T-helper 2 cell treated with Interferon-gamma antibody and Interleukin-4, amounts not matched to agents 100 ng/mL and 5 ng/mL, for 36 hours (primary cell): ENCODE results near the gene AHNAK. TPM values are rescaled to one million over a fixed set of nuclear protein-coding genes. Genes with fewer than 3 reads are reported as not detected.

Experiments
- intact Hi-C: fragments of 100-400 bp; cut with micrococcal nuclease; formaldehyde crosslinking; loops from one replicate; pipeline ENCODE4 v1.15.1; 2023
- total RNA-seq: library from RNA; stranded (reverse); gene quantifications from 2 replicates; pipeline ENCODE4 v1.2.3, GENCODE V29; 2022

Gene AHNAK
- total RNA-seq, 1 donor from 2014 or later: 288 TPM

DNA sequence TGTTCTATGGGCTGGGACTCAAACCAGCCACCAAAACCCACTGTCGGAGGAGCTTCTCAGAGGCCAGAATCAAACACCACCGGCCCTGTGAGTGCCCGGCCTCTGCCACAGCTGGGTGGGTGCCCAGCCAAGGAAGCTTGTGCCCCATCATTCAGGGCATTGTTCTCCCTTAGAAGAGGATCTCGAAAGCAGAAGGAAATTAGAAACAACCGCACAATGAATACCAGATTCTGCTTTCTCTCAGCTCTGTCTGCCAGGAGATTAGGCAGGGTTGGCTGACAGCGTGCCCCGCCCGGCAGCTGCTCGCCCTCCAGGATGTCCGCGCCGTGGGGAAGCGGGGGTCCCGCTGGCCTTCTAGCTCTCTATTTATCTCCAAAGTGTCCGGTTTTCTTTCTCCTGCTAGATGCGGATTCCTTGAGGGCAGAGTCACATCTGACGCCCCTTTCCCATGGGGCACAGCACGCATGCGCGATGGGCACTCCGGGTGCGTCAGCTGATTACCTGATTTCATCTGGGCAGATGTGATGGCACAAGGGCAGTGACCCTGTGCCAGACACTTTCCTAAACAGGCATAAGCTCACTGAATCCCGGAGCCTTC is 102.3 kb downstream of the AHNAK start:
- intact Hi-C loops: no loop called here

DNA sequence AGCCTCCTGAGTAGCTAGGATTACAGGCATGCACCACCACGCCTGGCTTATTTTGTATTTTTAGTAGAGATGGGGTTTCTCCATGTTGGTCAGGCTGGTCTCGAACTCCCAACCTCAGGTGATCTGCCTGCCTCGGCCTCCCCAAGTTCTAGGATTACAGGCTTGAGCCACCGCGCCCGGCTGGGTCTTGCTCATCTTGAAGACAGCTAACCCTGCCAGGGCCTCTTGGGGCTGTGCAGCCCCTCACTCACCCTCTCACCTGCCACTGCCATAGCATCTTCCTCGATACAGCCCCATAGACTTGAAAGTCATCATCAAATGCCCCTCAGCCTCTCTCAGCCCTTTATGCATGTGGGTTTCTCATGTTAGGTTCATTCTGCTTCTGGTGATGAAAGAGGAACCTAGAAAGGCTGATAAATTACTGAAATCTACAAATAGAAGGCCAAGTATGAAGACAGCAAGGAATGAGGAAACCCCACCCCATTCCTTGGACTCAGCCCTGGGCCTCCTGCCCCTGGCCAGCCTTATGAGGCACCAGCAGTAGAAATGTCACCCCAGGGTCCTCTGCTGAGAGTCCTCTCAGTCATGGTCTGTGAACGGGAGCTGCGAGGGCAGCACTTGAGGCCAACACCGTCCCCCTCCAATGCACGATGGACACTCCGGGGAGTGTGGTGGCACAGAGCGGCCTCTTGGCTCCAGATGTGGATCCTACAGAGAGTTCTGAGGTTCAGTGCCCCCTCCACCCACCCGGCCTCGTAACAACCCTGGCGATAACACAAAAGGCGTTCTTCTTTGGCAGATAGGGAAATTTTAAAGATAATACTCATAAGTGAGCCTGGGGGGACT is 103.0 kb downstream of the AHNAK start:
- intact Hi-C loops: no loop called here

DNA sequence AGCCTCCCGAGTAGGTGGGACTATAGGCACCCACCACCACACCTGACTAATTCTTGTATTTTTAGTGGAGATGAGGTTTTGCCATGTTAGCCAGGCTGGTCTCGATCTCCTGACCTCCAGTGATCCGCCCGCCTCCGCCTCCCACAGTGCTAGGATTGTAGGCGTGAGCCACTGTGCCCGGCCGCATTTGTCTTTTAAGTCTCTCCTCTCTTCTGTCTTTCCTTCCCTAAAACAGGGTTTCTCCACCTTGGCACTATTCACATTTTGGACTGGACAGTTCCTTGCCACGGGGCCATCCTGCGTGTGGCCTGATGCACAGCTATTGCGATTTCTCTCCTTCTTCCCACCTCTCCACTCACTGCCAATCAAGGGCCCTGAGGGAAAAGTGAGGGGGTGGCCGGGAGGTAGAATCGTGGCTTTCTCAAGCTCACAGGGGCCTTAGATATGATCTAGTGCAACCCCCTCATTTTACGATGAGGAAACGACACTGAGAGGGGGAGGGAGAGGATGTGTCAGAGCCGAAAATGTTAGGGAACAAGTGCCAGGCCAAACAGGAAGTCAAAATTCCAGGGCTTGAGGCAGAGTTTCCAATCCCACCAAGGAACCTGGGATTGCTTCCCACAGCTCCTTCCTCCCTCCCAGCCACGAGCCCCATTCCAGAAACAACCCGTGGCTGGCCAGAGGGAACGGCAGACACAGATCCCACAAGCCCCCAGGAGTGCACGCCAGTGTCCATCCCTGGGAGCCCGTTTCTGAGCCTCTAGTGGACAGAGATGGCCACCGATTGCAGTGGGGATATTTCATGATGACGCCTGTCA is 106.6 kb downstream of the AHNAK start:
- intact Hi-C loops: no loop called here

DNA sequence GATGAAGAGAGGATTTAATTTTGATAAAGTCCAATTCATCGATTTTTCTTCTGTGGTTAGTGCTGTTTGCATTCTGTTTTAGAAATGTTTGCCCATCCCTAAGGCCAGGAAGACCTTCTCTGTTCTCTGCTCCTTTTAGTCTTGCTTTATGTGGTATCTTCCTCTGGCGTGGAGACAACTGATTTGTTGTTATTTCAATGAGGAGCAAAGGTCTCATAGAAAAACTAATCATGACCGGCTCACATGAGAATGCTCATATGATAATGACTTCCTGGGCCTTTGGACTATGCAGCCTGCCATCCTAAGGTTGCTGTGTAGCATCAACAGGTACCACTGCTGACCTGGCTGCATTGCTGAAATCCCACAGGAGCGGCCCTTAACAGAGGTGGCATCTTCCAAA is 108.0 kb downstream of the AHNAK start:
- intact Hi-C loops: no loop called here

DNA sequence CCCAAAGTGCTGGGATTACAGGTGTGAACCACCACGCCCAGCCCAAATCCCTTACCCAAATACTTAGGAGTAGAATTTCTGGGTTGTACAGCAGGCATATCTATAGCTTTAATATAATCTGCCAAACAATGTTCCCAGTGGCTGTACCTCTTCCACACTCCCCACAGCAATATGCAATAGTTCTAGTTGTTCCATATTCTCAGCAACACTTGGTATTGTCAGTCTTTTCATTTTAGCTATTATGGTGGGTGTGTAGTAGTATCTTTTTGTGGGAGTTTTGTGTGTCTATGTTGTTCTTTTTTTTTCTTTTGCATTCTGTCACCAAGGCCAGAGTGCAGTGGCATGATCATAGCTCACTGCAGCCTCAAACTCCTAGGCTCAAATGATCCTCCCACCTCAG is 109.0 kb downstream of the AHNAK start:
- intact Hi-C loops: no loop called here

DNA sequence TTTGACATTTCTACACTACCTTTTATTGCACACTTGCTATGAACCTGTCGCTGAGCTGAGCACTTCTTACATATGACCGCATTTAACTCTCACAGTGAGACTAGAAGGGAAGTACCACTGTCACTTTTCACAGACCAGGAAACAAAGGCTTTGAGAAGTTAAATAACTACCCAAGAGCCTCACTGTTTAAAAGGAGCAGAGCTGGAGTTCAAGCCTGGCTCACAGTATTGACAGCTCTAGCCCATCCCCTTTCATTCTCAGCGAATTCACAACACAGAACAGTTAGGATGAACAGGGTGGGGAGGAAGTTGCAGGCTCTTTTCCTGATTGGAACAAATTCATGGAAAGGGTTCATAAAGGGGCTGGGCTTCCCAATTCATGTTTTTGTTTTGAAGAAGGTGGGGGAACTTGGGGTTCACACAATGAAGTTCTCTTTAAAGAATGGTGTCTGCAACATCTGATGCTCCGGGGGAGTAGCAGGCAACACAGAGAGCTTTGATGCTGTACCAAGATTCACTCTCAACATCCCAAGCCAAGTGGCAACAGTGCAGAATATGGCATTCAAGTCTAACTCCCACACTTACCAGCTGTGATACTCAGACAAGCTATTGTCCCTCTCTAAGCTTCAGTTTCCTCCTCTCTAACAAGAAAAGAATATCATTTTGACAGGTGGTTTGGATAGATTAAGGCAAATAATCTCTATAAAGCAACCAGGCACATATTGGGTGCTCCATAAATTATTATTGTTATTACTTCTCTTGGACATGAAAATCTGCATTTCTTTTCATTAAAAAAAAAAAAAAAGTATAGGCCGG is 110.6 kb downstream of the AHNAK start:
- intact Hi-C loops: no loop called here

DNA sequence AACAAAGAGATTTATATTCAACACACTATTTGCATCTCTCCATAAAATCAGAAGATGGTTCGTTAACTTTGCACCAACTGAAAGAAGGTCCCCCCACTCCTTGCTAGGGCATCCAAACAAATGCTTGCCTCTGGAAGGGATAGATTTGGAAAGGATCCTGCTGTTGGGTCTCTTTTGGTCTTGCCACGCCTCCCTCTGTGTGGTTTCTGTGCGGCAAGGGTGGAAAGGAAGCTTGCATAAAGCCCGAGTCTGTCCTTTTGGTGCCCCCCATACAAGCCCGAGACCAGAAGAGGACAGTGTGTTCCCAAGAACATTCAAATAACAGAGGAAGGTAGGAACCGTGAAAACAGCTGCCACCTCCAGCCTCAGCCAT is 112.7 kb downstream of the AHNAK start:
- intact Hi-C loops: no loop called here

DNA sequence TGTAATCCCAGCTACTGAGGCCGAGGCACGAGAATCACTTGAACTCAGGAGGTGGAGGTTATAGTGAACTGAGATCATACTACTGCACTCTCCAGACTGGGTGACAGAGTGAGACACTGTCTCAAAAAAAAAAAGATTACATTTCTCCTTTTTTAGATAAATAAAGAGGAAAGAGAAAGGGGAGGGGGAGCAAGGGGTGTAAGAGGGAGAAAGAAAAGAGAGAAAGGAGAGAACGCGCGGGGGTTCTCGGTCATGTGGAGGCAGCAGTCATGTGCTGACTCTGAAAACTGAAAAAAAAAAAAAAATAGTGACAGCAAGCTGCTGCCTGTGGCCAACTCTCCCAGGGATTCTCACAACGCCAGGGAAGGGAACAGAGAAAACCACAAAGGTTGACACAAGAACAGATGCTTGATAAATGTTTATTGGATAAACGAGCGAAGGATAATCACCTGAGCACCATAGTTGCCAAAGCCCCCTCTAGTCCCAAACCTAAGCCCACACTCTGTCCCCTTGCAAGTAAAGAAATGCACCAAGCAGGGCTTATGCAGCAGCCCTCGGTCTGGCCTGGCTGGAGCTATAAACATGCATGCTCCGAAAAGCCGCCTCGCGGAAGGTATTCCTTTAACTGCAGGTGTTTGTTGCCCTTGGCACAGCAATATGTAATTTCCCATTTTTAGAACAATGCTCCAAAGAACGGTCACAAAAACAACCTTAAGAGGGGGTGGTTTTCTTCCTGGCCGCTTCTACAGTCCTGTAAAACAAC is 113.3 kb downstream of the AHNAK start:
- intact Hi-C loops: no loop called here

DNA sequence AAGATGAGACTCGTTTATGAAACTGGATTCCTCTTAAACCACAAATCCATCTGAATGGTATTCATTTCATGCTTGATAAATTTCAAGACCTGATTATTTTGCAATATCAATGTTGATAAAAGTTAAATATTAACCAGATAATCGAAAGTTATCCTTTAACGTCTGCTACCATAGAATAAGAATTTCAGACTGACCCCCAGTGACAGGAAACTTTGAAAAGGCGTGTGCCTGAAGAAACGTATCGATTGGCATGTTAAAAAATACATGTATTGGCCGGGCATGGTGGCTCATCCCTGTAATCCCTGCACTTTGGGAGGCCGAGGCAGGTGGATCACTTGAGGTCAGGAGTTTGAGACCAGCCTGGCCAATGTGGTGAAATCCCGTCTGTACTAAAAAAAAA is 113.9 kb downstream of the AHNAK start:
- intact Hi-C loops: no loop called here

DNA sequence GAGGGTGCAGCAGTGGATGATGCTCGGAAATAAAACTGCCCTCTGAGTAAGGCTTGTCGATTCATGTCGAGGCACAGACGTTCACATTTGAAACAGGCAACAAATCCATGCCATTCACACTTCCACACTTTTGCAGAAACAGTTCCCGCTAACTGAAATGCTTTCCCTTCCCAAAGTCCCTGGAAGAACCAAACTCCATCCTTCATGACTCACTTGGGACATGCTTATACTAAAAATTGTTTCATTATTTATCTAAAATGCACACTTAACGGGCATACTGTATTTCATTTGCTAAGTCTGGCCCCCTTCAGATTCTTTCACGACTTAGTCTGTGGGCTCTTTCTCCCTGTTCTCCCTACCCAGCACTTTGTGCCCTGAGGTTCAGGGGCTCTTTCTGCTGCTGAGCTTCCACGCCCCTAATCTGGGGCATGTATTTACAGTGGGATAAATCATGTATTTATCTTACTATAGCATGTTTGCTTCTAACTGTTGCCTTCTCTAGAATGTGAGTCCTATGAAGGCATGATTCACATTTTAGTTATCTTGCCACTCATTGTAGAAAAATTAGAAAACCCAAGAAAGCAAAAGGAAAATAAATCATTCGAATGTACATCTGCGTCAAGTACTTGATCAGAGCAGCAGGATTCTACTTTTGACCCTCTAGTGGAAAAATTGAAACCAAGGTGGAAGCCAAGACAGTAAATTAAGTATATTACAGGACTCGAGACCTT is 115.3 kb downstream of the AHNAK start:
- intact Hi-C loops: no loop called here

DNA sequence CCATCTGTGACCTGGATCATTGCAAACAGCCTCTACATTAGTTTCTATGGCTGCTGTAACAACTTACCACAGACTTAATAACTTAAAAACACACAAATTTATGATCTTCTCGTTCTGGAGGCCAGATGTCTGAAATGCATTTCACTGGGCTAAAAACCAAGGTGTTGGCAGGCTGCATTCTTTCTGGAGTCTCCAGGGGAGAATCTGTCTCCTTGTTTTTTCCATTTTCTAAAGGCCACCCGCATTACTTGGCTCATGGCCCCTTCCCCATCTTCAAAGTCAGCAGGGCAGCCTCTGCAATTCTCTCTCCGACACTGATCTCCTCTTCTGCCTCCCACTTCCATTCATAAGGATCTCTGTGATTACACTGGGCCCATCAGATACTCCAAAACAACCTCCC is 116.2 kb downstream of the AHNAK start:
- intact Hi-C loops: no loop called here

DNA sequence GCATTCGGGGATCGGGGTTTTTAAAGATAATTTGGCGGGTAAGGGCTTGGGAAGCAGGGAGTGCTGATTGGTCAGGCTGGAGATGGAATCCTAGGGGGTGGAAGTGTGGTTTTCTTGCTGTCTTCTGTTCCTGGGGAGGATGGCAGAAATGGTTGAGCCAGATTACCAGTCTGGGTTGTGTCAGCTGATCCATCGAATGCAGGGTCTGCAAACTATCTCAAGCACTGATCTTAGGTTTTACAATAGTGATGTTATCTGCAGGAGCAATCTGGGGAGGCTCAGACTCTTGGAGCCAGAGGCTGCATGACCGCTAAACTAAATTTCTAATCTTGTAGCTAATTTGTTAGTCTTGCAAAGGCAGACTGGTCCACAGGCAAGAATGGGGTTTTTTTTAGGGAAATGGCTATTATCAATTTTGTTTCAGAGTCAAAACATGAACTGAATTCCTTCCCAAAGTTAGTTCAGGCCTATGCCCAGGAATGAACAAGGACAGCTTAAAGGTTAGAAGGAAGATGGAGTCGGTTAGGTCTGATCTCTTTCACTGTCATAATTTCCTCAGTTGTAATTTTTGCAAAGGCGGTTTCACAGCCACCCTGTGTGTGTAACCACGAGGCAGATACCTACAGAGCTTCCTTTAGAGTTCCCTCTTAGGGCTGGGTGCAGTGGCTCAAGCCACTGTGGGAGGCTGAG is 117.6 kb downstream of the AHNAK start:
- intact Hi-C loops: loop anchor here (10.0 kb wide), 2 partner anchors 56 to 246 kb away; partner anchors contain the start of genes LBHD1, UBXN1 and UQCC3

DNA sequence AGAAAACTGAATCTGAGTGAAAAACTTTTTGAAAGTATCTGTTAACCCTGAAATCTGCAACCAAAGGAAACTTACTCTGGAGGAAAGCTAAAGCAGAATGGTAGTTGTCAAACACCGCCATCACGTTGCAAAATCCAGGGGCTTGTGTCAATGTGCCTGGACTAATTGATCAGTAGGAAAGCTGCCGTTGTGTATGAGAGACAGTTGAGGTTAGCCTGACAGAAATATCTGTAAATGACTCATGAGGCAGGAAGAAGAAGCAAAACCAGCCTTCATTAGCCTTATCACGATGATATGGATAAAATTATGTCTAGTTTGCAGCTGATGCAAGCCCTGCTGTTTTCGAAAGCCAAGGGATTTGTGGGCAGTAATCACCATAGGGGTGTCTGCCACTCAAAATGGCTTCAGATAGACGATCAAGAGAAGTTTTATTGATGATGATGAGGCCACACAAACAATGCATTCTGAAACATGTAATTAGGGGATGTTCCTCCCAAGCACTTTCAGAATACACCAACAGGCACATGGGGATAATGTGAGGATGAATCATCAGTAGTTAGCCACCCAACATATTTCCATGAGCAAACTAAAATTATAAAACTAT is 118.9 kb downstream of the AHNAK start:
- intact Hi-C loops: loop anchor here (1.0 to 10.0 kb wide), 3 partner anchors 57 to 247 kb away; partner anchors contain the start of genes LBHD1, UBXN1 and UQCC3

DNA sequence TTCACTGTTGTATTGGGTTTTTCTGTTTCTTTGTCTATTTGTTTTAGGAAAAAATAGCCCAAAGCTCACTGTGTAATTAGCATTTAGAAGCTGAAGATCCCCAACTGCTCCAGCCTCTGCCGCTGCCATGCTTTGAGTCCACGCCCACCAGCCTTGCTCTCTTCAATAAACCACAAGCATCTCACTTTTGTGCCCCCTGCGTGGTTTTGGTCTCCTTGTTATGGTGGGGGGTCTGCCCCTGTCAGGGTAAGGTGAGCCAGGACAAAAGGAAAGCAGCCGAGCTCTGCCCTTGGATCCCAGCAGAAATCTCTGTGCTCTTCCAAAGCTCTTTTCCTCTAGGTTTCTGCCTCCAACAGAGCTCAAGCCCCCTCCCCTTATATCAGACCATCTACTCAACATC is 123.6 kb downstream of the AHNAK start:
- intact Hi-C loops: loop anchor here (10.0 kb wide), 2 partner anchors 62 to 252 kb away; partner anchors contain the start of genes LBHD1, UBXN1 and UQCC3

DNA sequence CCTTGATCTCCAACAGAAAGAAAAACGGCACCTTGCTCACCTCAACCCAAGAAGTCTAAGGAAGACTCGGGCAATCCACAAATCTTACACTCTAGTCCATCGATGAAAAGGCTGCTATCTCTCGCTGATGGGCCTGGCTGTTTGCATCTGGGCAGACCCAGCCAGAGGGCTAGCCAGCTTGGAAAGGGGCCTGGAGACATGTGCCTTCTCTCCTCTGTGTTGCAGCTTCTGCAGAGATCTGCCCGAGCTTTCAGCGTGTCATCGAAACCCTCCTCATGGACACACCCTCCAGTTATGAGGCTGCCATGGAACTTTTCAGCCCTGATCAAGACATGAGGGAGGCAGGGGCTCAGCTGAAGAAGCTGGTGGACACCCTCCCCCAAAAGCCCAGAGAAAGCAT is 124.6 kb downstream of the AHNAK start:
- intact Hi-C loops: loop anchor here (10.0 kb wide), 2 partner anchors 63 to 253 kb away; partner anchors contain the start of genes LBHD1, UBXN1 and UQCC3

DNA sequence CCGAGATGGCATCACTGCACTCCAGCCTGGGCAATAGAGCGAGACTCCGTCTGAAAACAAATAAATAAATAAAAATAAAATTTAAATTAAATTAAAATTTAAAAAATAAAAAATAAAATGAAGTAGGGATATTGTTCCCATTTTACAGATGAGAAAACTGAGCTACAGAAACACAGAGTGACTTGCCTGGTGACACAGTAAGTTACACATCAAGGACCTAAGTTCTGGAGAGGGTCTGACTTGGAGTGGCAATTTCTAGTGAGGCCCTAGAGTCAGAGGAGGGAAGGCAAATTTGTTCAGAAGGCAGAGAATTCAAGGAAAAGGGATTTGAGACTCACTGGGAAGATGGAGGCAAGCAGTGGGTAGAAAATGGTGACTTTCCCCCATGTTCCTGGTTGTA is 125.7 kb downstream of the AHNAK start:
- intact Hi-C loops: loop anchor here (10.0 kb wide), 2 partner anchors 64 to 254 kb away; partner anchors contain the start of genes LBHD1, UBXN1 and UQCC3

DNA sequence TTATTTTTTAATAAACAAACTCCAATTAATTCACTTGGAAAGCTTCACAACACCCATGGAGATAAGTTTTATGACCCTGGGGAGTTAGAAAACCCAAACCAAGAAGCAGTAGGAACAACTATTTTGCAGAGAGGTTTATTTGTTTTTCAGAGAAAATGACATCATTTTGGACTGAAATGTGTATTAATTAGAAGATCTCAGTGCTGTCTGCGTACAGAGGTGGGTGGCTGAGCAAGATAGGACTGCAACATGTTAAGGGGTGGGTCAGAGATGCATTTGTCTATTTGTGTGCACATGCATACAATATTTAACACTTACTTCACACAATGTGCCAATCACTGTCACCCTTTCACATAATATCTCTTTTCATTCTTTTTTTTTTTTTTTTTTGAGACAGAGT is 126.7 kb downstream of the AHNAK start:
- intact Hi-C loops: loop anchor here (10.0 kb wide), 2 partner anchors 65 to 255 kb away; partner anchors contain the start of genes LBHD1, UBXN1 and UQCC3

DNA sequence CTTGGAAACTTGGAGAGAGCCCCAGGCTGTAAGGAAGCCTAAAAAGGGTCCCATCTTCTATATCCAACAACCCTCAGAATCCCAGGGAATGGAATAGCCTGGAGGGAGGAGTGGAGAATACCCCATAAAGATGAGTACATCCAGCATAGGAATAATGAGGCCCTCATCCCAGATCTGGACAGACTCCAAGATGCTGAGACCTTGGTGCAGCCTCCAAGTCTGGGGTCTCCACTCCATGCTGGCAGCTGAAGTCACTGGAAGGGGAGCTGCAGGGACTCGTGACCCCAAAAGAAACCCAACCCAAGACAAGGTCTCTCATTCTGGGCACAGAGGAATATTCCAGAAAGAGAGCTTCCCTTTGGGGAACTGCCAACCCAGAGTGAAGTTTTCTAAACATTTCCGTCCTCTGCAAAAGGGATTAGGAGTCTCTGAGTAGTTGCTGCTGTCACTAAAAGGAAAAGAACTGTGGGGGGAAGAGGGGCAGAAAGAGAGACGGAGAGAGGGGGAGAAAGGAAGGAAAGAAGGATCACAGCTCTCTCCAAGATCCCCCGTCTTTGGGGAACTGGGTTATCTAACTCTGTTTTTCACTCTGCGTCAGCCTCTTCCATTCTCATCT is 127.2 kb downstream of the AHNAK start:
- intact Hi-C loops: no loop called here
